ENCODE data around the gene LRIT1. TPM values are rescaled to one million over a fixed set of nuclear protein-coding genes. Genes with fewer than 3 reads are reported as not detected.

LRIT1 gene
- total and polyA plus RNA-seq, 5 donors: 0.09 TPM; not detected in 4

DNA sequence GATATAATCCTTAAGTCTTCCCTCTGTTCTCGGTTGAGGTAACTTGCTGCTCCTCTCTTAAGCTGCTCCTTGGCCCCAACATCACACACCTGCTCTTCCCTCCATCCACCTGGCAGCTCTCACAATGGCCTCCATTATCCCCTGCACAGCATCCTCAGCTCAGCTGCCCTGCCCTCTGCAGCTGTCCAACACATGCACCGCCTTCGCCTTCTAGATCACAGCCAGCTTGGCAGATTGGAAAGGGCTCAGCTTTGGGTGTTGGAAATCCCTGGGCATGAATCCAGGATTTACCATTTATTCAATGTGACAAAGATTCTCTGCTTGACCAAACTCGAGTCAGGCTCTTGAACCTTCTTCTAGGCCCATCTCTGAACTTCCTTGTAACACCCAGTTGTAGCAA, 24.1 kb upstream of the LRIT1 start:
- no peaks in the 10 kb centered on the region for H3K4me1 ChIP-seq (ENCODE audit: control insufficient read depth, insufficient read depth, low read length)
- no peak overlapping the region for H3K27ac ChIP-seq (ENCODE audit: low read length)
- intact Hi-C loops (cut with DNase I): loop anchor here (2.0 to 10.0 kb wide), 4 partner anchors 107 to 273 kb away; no protein-coding TSS in a partner anchor
- H3K9me3 ChIP-seq (ENCODE audit: control insufficient read depth, low read length): no peaks in the 10 kb centered on the region
- no peak for DNase-seq
- no peak for ATAC-seq
- H3K4me3 ChIP-seq (ENCODE audit: low read length): no peak overlapping the region
- H3K27me3 ChIP-seq (ENCODE audit: control insufficient read depth, insufficient read depth): no peaks in the 10 kb centered on the region
- 71% methylated on average over 4 of the region's 4 CpGs for WGBS

DNA sequence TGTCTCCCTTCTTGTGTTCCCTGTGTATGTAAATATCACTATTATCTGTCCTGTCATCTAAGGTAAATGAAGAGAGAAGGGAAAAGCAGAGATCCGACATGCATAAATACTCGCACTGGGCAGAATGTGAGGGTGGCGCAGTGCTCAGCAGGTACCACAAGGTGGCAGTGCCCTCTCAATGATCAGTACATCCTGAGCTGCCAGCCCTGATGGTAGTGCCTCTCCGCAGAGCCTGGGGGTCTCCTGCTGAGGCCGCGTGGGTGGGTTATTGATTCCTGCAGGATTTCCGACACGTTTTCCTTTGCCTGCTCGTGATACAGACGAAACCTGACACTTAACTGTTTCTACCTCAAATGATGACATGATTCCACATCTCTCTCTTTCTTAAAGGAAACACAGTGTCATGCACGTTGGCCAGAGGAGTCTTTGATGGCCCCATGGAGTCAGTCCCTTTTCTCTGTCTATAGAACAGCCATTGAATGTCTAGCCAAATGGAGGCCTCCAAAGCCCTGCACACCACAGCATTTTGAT, 23.3 kb upstream of the LRIT1 start:
- Histone ChIP-seq H3K4me1 (ENCODE audit: control insufficient read depth, insufficient read depth, low read length) (no peaks in the 10 kb centered on the region), H3K27me3 (ENCODE audit: control insufficient read depth, insufficient read depth) (no peaks in the 10 kb centered on the region), H3K4me3 (ENCODE audit: low read length) (no peak overlapping the region), H3K9me3 (ENCODE audit: control insufficient read depth, low read length) (no peaks in the 10 kb centered on the region), H3K27ac (ENCODE audit: low read length) (no peak overlapping the region)
- DNase-seq: peak; percentile 61 to 87 (median 76)
- intact Hi-C loops (cut with DNase I): loop anchor here (2.0 to 10.0 kb wide), 4 partner anchors 108 to 274 kb away; no protein-coding TSS in a partner anchor
- 2% methylated on average over 11 of the region's 11 CpGs for WGBS
- peak; percentile 91 to 94 for ATAC-seq

DNA sequence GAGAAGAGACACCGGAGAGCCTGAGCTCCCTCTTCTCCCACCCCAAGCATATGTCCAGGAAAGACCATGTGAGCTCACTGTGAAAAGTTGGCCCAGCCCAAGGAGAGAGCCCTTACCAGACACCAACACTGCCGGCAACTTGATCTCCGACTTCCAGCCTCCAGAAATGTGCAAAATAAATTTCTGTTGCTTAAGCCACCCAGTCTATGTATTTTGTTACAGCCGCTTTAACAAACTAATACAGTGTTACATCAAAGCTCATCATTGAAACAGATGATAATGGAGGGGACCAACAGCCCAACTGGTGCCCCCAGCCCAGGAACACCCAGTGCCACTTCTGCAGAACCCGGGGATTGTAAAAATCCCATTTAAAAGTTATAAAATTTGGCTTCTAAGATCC, 22.4 kb upstream of the LRIT1 start:
- intact Hi-C loops (cut with DNase I): loop anchor here (2.0 to 10.0 kb wide), 3 partner anchors 111 to 275 kb away; no protein-coding TSS in a partner anchor
- ATAC-seq: no peak
- no peak overlapping the region for H3K4me3 ChIP-seq (ENCODE audit: low read length)

DNA sequence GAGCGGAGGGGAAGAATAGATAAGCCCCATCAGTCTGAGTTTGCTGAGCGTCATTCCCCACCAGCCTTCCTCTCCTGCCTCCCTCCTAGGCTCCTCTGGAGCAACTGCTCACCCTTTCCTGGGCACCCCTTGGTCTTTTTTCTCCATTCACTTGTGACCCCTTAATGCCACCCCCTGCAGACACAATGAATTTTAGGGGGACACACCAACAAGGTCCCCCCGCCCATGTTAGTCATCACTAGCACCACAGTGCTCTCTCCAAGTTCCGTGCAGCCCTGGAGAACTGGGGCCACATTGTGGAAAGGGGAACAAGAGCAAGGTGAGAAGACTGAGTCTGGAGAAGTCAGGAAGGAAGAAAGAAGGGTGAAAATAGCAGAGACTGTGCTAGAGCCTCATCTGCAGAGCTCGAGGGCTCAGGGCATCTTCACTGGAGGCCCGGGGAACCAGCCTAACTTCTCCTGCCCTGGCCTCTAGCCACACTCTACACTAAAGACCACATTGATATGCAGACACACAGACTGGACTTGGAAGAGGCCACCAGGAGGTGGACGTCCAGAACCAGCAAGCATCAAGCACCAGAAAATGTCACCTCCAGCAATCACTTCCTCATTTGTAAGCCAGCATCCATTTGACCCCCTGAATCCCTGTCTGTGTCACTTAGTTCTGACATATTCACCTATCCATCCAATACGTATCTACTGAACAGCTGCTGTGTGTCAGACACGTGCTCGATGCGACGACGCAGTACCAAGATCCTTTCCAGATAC, 21.0 kb upstream of the LRIT1 start:
- Histone ChIP-seq H3K9me3 (ENCODE audit: control insufficient read depth, low read length) (no peaks in the 10 kb centered on the region), H3K4me1 (ENCODE audit: control insufficient read depth, insufficient read depth, low read length) (no peaks in the 10 kb centered on the region), H3K27me3 (ENCODE audit: control insufficient read depth, insufficient read depth) (no peaks in the 10 kb centered on the region), H3K27ac (ENCODE audit: low read length) (no peak overlapping the region), H3K4me3 (ENCODE audit: low read length) (no peak overlapping the region)
- intact Hi-C loops (cut with DNase I): loop anchor here in 1 of 4 donors (10.0 kb wide), 1 partner anchor 112 kb away; no protein-coding TSS in a partner anchor
- DNase-seq (no peak), ATAC-seq (no peak)
- WGBS: 67% methylated on average over 13 of the region's 13 CpGs

More for the DNA sequence above, 22.4 kb upstream of the LRIT1 start:
- no peak for DNase-seq
- H3K27ac ChIP-seq (ENCODE audit: low read length): no peak overlapping the region
- no peaks in the 10 kb centered on the region for H3K27me3 ChIP-seq (ENCODE audit: control insufficient read depth, insufficient read depth)
- no peaks in the 10 kb centered on the region for H3K9me3 ChIP-seq (ENCODE audit: control insufficient read depth, low read length)
- no peaks in the 10 kb centered on the region for H3K4me1 ChIP-seq (ENCODE audit: control insufficient read depth, insufficient read depth, low read length)
- 80% methylated on average over 5 of the region's 5 CpGs for WGBS

DNA sequence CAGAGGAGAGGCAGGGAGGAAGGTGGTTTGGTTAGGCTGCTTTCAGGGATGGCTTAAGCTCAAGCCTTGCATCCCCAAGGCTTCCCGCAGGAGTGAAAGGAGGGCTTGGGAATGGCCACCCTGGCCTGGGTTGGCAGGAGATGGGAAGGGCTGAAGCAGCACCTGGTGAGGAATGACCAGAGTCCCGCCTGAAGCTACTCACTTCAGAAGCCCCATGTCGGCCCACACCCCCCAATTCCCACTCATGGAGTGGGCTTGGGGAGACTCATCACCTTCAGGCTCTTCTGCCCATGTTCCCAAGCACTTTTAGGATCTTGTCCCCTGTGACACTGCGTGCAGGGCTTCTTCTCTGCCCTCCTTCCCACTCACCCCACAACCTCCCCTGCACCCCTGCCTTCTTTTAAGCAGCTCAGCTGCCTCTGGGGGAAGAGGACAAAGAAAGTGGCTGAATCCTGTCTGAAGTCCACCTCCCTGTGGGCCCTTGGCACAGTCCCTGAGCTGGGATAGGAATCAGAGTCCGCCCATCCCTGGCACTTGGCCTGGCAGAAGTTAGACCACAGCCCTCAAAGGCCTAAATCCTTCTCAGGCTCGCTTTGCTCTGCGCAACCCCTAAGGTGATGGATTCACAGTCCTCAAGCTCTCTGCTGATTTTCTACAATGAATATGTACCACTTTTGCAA, 20.0 kb upstream of the LRIT1 start:
- 82% methylated on average over 7 of the region's 7 CpGs for WGBS
- no peaks in the 10 kb centered on the region for H3K27me3 ChIP-seq (ENCODE audit: control insufficient read depth, insufficient read depth)

DNA sequence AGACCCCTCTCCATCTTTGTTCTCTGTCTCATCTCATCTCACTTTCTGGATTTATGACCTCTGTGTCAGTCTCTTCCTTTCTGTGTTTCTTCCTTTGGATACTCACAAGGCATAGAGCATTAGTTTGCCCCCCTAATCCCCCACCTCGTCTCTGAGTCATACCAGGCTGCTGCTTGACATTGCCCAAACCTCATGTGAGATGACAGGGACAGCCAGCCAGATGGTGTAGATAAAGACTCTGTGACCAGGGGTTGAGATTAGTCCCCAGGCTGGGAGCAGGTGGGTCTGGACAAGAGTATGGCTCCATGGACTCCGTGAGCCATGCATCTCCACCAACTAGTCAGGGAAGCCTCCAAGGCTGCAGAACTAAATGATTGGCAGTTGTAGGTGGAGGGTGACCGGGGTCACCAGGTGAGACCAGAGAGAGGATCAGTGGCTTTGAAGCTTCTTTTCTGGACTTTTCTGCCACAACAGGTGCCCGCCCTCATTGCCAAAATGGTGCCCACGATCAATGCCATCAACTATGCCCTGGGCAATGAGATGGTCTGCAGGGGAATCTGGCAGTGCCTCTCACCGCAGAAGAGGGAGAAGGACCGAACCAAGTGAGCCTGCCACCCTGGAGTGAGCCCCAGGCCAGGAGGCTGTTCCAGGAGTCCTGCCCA, 16.8 kb upstream of the LRIT1 start:
- Histone ChIP-seq H3K27me3 (ENCODE audit: control insufficient read depth, insufficient read depth) (no peaks in the 10 kb centered on the region), H3K4me3 (ENCODE audit: low read length) (no peak overlapping the region), H3K9me3 (ENCODE audit: control insufficient read depth, low read length) (no peaks in the 10 kb centered on the region), H3K4me1 (ENCODE audit: control insufficient read depth, insufficient read depth, low read length) (no peaks in the 10 kb centered on the region), H3K27ac (ENCODE audit: low read length) (no peak overlapping the region)
- no peak for DNase-seq
- WGBS: 79% methylated on average over 7 of the region's 7 CpGs
- no peak for ATAC-seq
- intact Hi-C loops (cut with DNase I): no loop called here

More for the DNA sequence above, 20.0 kb upstream of the LRIT1 start:
- Histone ChIP-seq H3K27ac (ENCODE audit: low read length) (no peak overlapping the region), H3K4me3 (ENCODE audit: low read length) (no peak overlapping the region), H3K4me1 (ENCODE audit: control insufficient read depth, insufficient read depth, low read length) (no peaks in the 10 kb centered on the region), H3K9me3 (ENCODE audit: control insufficient read depth, low read length) (no peaks in the 10 kb centered on the region)
- intact Hi-C loops (cut with DNase I): loop anchor here in 1 of 4 donors (10.0 kb wide), 1 partner anchor 113 kb away; no protein-coding TSS in a partner anchor
- DNase-seq (no peak), ATAC-seq (no peak)

DNA sequence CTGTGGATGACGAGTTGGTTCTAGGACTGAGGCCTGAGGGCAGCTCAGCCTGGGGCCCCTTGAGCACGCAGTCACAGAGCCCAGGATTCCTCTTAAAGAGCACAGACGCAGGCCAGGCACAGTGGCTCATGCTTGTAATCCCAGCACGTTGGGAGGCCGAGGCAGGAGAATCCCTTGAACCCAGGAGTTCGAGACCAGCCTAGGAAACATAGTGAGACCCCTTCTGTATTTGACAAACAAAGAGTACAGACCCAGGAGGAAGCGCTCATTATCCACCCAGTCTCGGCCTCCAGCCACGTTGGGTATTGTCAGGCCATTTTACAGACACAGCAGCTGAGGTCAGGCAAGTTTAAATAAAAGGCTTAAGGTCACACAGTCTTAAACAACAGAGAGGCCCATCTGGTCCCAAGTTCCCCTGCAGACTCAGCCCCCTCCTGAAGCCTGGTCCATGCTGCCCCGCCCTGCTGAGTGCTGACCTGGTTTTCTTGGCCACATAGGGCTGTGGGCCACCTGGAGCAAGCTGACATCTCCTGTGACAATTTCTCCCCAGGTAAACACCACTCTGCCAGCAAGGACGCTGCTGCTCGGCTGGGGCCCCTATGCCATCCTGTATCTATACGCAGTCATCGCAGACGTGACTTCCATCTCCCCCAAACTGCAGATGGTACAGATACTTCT, 16.1 kb upstream of the LRIT1 start:
- ATAC-seq (no peak), DNase-seq (no peak)
- Histone ChIP-seq H3K27me3 (ENCODE audit: control insufficient read depth, insufficient read depth) (no peaks in the 10 kb centered on the region), H3K9me3 (ENCODE audit: control insufficient read depth, low read length) (no peaks in the 10 kb centered on the region), H3K4me3 (ENCODE audit: low read length) (no peak overlapping the region), H3K4me1 (ENCODE audit: control insufficient read depth, insufficient read depth, low read length) (no peaks in the 10 kb centered on the region), H3K27ac (ENCODE audit: low read length) (no peak overlapping the region)
- intact Hi-C loops (cut with DNase I): no loop called here
- WGBS: 74% methylated on average over 15 of the region's 15 CpGs

DNA sequence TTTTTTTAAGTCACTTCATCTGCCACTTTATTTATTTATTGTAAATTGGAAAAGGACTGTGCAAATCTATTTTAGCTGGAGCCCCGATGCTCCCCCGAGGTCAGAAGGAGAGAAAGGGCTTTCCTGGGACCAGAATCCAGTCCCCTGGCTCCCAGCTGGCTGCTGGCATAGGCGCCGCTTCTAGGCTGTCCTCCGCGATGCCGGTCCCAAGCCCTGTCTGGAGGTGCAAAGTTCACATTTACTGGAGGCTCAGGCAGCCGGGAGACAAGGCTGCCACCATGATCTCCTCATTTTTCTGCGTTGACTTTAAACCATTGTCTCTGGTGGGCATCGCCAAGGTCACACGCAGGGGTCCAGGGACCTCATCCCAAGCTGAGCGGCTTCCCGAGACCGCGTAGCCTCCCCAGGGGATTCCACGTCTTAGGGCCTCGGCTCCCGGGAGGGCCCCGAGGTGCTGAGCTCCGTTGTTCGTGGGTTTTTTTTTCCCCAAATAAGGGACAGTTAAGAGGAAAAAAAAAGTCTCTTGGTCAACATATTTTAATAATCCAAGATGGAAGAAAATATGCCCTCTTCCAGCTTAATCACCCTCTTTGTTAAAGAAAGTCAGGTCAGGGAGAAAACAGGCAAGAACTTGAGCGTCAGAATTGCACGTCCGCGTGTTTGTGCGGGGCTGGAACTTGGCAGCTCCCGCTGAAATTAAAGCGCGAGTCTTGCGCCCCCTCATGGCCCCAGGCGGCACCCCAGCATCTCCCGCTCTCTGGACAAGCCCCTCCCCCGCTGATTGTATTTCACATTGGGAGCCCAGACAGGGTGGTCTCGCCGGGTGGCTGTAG, 15.4 kb upstream of the LRIT1 start:
- ATAC-seq: peak; percentile 69 to 76
- no peaks in the 10 kb centered on the region for H3K27me3 ChIP-seq (ENCODE audit: control insufficient read depth, insufficient read depth)
- 35% methylated on average over 35 of the region's 35 CpGs for WGBS

DNA sequence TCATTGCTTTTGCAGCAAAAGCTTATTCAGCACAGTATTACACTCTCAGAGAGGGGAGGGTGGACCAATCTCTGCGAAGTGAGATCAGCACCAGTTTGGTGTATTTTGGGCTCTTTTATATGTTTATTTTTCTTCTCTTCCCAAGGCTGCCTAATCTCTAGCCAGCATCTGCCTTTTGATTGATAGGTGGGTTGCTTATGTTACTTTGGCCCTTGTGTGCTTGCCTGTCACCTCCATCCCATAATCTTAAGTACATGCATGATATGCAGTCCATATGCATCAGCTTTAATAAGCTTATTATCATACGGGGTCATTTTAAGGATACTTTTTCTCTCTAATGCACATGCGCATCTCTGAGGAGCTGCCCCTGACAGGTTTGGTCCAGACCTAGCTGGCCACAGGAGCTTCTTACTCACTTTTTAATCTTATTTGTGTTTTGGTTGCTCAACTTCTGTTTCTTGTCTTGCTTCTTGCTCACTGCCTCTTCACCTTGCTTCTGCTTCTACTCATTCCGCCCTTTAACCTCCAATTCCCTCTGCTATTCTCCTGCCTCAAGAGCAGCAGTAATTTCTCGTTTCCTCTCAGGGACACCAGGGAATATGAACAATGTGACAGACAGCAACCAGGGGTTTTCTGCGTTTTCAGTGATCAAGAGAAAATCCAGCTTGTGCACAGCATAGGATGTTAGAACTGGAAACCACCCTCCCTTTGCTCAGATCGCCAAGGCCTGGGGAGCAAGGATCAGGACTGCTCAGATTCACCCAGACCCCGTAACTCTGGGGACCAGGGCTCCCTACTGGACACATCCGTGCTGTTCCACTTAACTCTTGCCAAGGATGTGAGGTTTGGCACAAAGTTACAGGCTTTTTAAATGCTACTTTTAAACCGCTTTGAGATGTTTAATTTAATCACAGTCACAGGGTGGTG, 13.5 kb upstream of the LRIT1 start:
- WGBS: 45% methylated on average over 10 of the region's 10 CpGs
- no peak for DNase-seq
- Histone ChIP-seq H3K27me3 (ENCODE audit: control insufficient read depth, insufficient read depth) (no peaks in the 10 kb centered on the region), H3K9me3 (ENCODE audit: control insufficient read depth, low read length) (no peaks in the 10 kb centered on the region), H3K27ac (ENCODE audit: low read length) (no peak overlapping the region), H3K4me3 (ENCODE audit: low read length) (no peak overlapping the region), H3K4me1 (ENCODE audit: control insufficient read depth, insufficient read depth, low read length) (no peaks in the 10 kb centered on the region)
- intact Hi-C loops (cut with DNase I): no loop called here
- ATAC-seq: no peak

More for the DNA sequence above, 15.4 kb upstream of the LRIT1 start:
- H3K4me3 ChIP-seq (ENCODE audit: low read length): no peak overlapping the region
- no peaks in the 10 kb centered on the region for H3K9me3 ChIP-seq (ENCODE audit: control insufficient read depth, low read length)
- intact Hi-C loops (cut with DNase I): no loop called here
- H3K27ac ChIP-seq (ENCODE audit: low read length): no peak overlapping the region
- DNase-seq: peak; percentile 78 to 89 (median 83)
- H3K4me1 ChIP-seq (ENCODE audit: control insufficient read depth, insufficient read depth, low read length): no peaks in the 10 kb centered on the region
